Activated T-helper 2 cell treated with anti-CD3 and anti-CD28 coated beads, Interferon-gamma antibody, Interleukin-2, Interleukin-4, amounts not matched to agents 10 μg/mL and 5 μg/mL and 100 μg/mL, durations not matched to agents 14 hours and 24 hours and 36 hours (primary cell): ENCODE data around the gene RSPH3. TPM values are rescaled to one million over a fixed set of nuclear protein-coding genes. Genes with fewer than 3 reads are reported as not detected.
"Not testable (repeated sequence)": the region's sequence is repeated elsewhere in the genome, so short reads cannot be mapped to it uniquely, and the experiment has no call there.

Experiments
- DNase-seq: peaks from one replicate; pipeline ENCODE4 v3.0.0; 2021; ENCODE audit warnings: low spot score
- H3K27ac Mint-ChIP-seq: one replicate; pipeline ENCODE4 v1.8.0; 2021; ENCODE audit warnings: mixed read lengths
- H3K27me3 Mint-ChIP-seq: one replicate; pipeline ENCODE4 v1.8.0; 2021; ENCODE audit warnings: low read depth, mixed read lengths
- H3K36me3 Mint-ChIP-seq: one replicate; pipeline ENCODE4 v1.8.0; 2021; ENCODE audit warnings: low read depth, mixed read lengths
- H3K4me1 Mint-ChIP-seq: one replicate; pipeline ENCODE4 v1.8.0; 2021; ENCODE audit warnings: low read depth, mixed read lengths
- H3K4me3 Mint-ChIP-seq: one replicate; pipeline ENCODE4 v1.8.0; 2021; ENCODE audit warnings: low read depth, mild to moderate bottlenecking, moderate library complexity, mixed read lengths
- H3K9me3 Mint-ChIP-seq: one replicate; pipeline ENCODE4 v1.8.0; 2021; ENCODE audit warnings: mixed read lengths
- intact Hi-C: fragments of 100-400 bp; cut with micrococcal nuclease; formaldehyde crosslinking; loops from one replicate; pipeline ENCODE4 v1.15.1; 2023
- total RNA-seq: library from RNA; stranded (reverse); gene quantifications from 2 replicates; pipeline ENCODE4 v1.2.3, GENCODE V29; 2022

The RSPH3 gene
- total RNA-seq, 1 donor from 2014 or later, result 4.9 TPM

- no peak overlapping the region for H3K27ac Mint-ChIP-seq
- H3K9me3 Mint-ChIP-seq, result peaks cover 28% of the 10 kb centered on the region
- no peak overlapping the region for H3K4me3 Mint-ChIP-seq
- DNase-seq, result no peak
- peaks cover 29% of the 10 kb centered on the region for H3K4me1 Mint-ChIP-seq
- H3K36me3 Mint-ChIP-seq, result peaks cover 33% of the 10 kb centered on the region
- intact Hi-C loops, result no loop called here
- no peaks in the 10 kb centered on the region for H3K27me3 Mint-ChIP-seq
These were observed 8.8 kb downstream of the RSPH3 start for GRCh38 chr6:158991017-158991723.

GRCh38 chr6:158989711-158990110, 10.3 kb downstream of the RSPH3 start:
- H3K27me3 Mint-ChIP-seq, DNase-seq, H3K4me3 Mint-ChIP-seq, H3K27ac Mint-ChIP-seq, intact Hi-C loops: not testable (repeated sequence)
- Mint-ChIP-seq H3K9me3 (peaks cover 28% of the 10 kb centered on the region), H3K36me3 (peaks cover 28% of the 10 kb centered on the region), H3K4me1 (peaks cover 17% of the 10 kb centered on the region)

GRCh38 chr6:158988477-158988876, 11.5 kb downstream of the RSPH3 start:
- peaks cover 17% of the 10 kb centered on the region for H3K4me1 Mint-ChIP-seq
- peaks cover 24% of the 10 kb centered on the region for H3K36me3 Mint-ChIP-seq
- DNase-seq, result no peak
- intact Hi-C loops, result no loop called here
- peaks cover 28% of the 10 kb centered on the region for H3K9me3 Mint-ChIP-seq
- H3K27me3 Mint-ChIP-seq, result no peaks in the 10 kb centered on the region
- no peak overlapping the region for H3K27ac Mint-ChIP-seq
- H3K4me3 Mint-ChIP-seq, result no peak overlapping the region

- intact Hi-C loops, result no loop called here
- H3K4me1 Mint-ChIP-seq, result peaks cover 17% of the 10 kb centered on the region
- no peak for DNase-seq
- no peaks in the 10 kb centered on the region for H3K27me3 Mint-ChIP-seq
- H3K9me3 Mint-ChIP-seq, result peaks cover 28% of the 10 kb centered on the region
- no peak overlapping the region for H3K27ac Mint-ChIP-seq
- peaks cover 22% of the 10 kb centered on the region for H3K36me3 Mint-ChIP-seq
- H3K4me3 Mint-ChIP-seq, result no peak overlapping the region
These were observed 12.3 kb downstream of the RSPH3 start for GRCh38 chr6:158987657-158988056.

GRCh38 chr6:158978757-158979156, 21.2 kb downstream of the RSPH3 start:
- Mint-ChIP-seq H3K4me3 (no peak overlapping the region), H3K27me3 (no peaks in the 10 kb centered on the region), H3K36me3 (no peaks in the 10 kb centered on the region), H3K9me3 (no peaks in the 10 kb centered on the region), H3K27ac (no peak overlapping the region), H3K4me1 (no peaks in the 10 kb centered on the region)
- intact Hi-C loops, result no loop called here
- DNase-seq, result no peak

GRCh38 chr6:158977382-158977781, 22.6 kb downstream of the RSPH3 start:
- Mint-ChIP-seq H3K27me3 (no peaks in the 10 kb centered on the region), H3K4me1 (no peaks in the 10 kb centered on the region), H3K27ac (no peak overlapping the region), H3K36me3 (no peaks in the 10 kb centered on the region), H3K9me3 (no peaks in the 10 kb centered on the region), H3K4me3 (no peak overlapping the region)
- DNase-seq, result no peak
- intact Hi-C loops, result no loop called here

- DNase-seq, result no peak
- Mint-ChIP-seq H3K4me3 (no peak overlapping the region), H3K4me1 (peaks cover 5% of the 10 kb centered on the region), H3K9me3 (peaks cover 14% of the 10 kb centered on the region), H3K27ac (no peak overlapping the region), H3K36me3 (peaks cover 10% of the 10 kb centered on the region), H3K27me3 (no peaks in the 10 kb centered on the region)
- intact Hi-C loops, result loop anchor here (1.0 to 5.0 kb wide), 4 partner anchors 179 to 268 kb away; no protein-coding TSS in a partner anchor
These were observed 27.5 kb downstream of the RSPH3 start for GRCh38 chr6:158972241-158973233.

- Mint-ChIP-seq H3K27me3 (peaks cover 8% of the 10 kb centered on the region), H3K27ac (no peak overlapping the region), H3K4me3 (no peak overlapping the region), H3K9me3 (peaks cover 25% of the 10 kb centered on the region), H3K4me1 (peaks cover 8% of the 10 kb centered on the region), H3K36me3 (peaks cover 13% of the 10 kb centered on the region)
- intact Hi-C loops, result loop anchor here (5.0 kb wide), 1 partner anchor 198 kb away; no protein-coding TSS in a partner anchor
- DNase-seq, result no peak
These were observed 29.2 kb downstream of the RSPH3 start for GRCh38 chr6:158970640-158971275.

- H3K27me3 Mint-ChIP-seq, result peaks cover 18% of the 10 kb centered on the region
- H3K9me3 Mint-ChIP-seq, result peaks cover 25% of the 10 kb centered on the region
- intact Hi-C loops, result no loop called here
These were observed 30.9 kb downstream of the RSPH3 start for GRCh38 chr6:158969148-158969547.

GRCh38 chr6:158963020-158963808, 36.8 kb downstream of the RSPH3 start:
- Mint-ChIP-seq H3K27ac (no peak overlapping the region), H3K27me3 (peaks cover 22% of the 10 kb centered on the region), H3K36me3 (peaks cover 3% of the 10 kb centered on the region), H3K9me3 (peaks cover 17% of the 10 kb centered on the region), H3K4me3 (no peak overlapping the region), H3K4me1 (peaks cover 2% of the 10 kb centered on the region)
- intact Hi-C loops, result no loop called here
- no peak for DNase-seq

More at GRCh38 chr6:158969148-158969547, 30.9 kb downstream of the RSPH3 start:
- no peak overlapping the region for H3K27ac Mint-ChIP-seq
- DNase-seq, result no peak
- H3K36me3 Mint-ChIP-seq, result peaks cover 13% of the 10 kb centered on the region
- H3K4me3 Mint-ChIP-seq, result no peak overlapping the region
- H3K4me1 Mint-ChIP-seq, result peaks cover 8% of the 10 kb centered on the region

- no peak overlapping the region for H3K4me3 Mint-ChIP-seq
- DNase-seq, result no peak
- peaks cover 22% of the 10 kb centered on the region for H3K27me3 Mint-ChIP-seq
- H3K9me3 Mint-ChIP-seq, result peaks cover 10% of the 10 kb centered on the region
- H3K36me3 Mint-ChIP-seq, result peaks cover 3% of the 10 kb centered on the region
- intact Hi-C loops, result no loop called here
- H3K4me1 Mint-ChIP-seq, result peaks cover 2% of the 10 kb centered on the region
- no peak overlapping the region for H3K27ac Mint-ChIP-seq
These were observed 37.6 kb downstream of the RSPH3 start for GRCh38 chr6:158962371-158962770.

GRCh38 chr6:158960026-158960425, 40.0 kb downstream of the RSPH3 start:
- DNase-seq, result no peak
- intact Hi-C loops, result no loop called here
- Mint-ChIP-seq H3K9me3 (no peaks in the 10 kb centered on the region), H3K36me3 (no peaks in the 10 kb centered on the region), H3K27ac (no peak overlapping the region), H3K4me1 (peaks cover 6% of the 10 kb centered on the region), H3K4me3 (no peak overlapping the region), H3K27me3 (peaks cover 11% of the 10 kb centered on the region)
